ENCODE data around the gene SNIP1. TPM values are rescaled to one million over a fixed set of nuclear protein-coding genes. Genes with fewer than 3 reads are reported as not detected.

The SNIP1 gene, protein sequence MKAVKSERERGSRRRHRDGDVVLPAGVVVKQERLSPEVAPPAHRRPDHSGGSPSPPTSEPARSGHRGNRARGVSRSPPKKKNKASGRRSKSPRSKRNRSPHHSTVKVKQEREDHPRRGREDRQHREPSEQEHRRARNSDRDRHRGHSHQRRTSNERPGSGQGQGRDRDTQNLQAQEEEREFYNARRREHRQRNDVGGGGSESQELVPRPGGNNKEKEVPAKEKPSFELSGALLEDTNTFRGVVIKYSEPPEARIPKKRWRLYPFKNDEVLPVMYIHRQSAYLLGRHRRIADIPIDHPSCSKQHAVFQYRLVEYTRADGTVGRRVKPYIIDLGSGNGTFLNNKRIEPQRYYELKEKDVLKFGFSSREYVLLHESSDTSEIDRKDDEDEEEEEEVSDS
- 15.6 and 16.3 TPM in 2 replicates for total RNA-seq (ENCODE audit: low replicate concordance)

DNA sequence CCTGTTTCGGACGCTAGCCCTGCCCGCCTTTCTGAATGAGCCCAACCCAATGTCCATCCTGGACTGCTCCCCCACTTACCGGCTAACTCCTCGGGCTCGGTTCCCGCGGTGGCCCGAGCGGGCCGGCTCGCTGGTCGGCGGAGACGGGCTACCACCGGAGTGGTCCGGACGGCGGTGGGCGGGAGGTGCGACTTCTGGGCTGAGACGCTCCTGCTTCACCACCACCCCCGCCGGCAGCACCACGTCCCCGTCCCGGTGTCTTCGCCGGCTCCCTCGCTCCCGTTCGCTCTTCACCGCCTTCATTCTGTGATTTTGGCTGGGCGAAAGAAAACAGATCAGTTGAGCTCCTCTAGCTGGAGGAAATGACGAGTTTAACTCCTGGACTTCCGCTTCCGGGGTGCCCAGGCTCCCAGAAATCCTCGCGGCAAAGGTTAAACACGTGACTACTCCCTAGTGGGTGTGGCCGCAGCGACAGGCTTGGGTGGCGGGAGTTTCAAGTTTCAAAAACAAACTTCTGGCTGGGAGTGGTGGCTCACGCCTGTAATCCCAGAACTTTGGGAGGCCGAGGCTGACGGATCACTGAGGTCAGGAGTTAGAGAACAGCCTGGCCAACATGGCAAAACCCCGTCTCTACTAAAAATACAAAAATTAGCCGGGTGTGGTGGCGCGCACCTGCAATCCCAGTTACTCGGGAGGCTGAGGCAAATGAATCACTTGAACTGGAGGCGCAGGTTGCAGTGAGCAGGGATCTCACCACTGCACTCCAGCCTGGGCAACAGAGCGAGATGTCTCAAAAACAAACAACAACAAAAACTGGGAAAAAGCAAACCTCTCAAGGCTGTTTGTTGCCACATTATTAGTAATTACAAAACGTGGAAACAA, at the start of gene SNIP1:
Gene SNIP1, minus strand, starts transcription at position 367 of the 882 bp plus-strand sequence. Its CDS starts 64 bp downstream, at position 303.

DNA sequence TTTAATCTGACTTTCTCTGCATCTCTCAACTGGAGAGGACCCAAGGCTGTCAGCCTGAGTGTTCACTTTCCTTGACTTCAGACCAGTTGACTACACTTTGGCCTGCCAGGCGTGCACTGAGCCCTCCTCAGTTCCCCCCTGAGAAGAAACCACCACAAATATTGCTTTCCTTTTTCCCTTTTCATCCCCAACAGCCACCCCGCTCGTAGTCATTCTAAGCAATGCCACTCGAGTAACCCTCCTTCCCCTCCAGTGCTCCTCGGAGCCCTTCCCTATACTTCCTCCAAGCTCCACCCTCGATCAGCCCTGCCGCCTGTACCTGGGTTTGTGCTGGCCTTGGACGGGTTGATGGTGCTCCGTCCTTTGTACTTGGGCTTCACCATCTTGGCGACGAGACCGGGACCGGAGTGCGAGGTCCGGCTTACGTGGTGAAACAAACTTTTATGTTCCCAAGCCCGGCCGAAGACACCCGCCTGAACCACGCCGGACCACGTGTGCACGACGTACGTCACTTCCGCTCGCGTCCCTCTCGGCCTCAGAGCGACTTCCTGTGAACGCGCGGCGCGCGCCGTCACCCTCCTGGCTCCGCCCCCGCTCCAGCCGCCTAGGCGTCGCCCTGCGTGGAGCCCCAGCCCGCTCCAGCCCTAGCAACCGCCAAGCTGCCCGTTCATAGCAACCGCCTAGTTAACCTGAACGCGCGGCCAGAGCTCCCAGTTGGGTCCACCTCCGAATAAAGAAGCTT, 41.5 kb upstream of the SNIP1 start, which contains the start of gene GNL2:
Gene GNL2, minus strand, starts transcription at position 498 of the 742 bp plus-strand sequence. Its CDS starts 115 bp downstream, at position 383.

DNA sequence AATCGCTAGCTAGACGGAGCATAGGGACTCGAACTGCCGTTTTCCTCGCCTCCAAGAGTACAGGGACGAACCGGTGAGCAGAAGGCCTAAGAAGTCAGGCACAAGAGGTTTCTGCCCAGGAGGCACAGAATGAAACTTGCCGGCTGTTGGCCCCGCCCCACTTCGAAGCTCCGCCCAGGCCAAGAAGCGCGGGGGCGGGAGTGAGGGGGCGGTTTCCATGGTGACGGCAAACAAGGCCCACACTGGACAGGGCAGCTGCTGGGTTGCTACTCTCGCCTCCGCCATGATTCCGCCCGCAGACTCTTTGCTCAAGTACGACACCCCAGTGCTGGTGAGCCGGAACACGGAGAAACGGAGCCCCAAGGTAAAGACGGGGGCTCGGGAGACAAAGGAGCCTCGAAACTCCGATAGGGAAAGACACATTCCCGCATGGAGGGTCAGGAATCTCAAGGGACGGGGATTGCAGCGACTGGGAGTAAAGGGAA, 2.7 kb upstream of the SNIP1 start, which contains the start of gene DNALI1:
Gene DNALI1, plus strand, starts transcription at position 229 of the 485 bp plus-strand sequence. Its CDS starts 55 bp downstream, at position 284.

DNA sequence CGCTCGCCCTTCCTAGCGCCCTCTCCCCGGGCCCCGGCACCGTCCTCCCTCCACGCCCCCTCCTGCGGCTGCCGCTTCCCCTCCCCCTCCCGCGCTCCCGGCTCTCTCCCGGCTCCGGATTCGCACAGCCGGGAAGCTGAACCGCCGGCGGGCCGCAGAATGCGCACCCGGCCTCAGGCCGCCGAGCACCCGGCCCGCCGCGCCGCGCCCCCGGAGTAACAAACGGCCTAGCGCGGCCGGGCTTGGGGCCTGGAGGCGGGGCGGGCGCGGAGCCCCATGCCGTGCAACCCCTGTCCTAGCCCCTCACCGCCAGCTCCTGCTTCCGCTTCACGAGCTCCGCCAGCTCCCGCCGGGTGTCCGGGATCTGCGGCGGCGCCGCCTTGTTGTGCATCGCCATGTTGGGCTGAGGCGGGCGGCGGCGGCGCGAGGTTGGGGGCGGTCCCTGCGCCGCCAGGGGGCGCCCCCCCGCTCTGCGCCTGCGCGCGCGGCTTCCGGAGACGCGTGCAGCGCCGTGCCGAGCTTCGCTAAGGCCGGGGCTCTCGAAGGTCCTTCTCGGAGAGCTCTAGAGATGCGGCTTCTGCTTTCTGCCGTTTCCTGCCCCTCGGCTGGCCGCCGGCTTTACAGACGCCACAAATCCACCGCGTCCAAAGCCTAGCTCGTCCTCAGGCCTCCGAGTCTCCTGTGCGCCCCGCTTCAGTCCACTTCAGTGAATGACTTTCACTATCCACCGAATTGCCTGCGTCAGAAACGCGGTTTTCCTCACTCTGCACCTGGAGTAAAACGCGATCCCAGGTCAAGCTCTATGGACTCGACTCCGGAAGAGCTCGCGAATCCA, 39.5 kb downstream of the SNIP1 start, which contains the start of gene MEAF6:
Gene MEAF6, minus strand, starts transcription at position 417 of the 835 bp plus-strand sequence. Its CDS starts 20 bp downstream, at position 397.

Other genes with a start within 250 kb of the SNIP1 start
- 2.2 and 15.3 TPM in 2 replicates for gene ZC3H12A, start 79.7 kb downstream of the SNIP1 start, total RNA-seq (ENCODE audit: low replicate concordance)
- gene MEAF6, start 39.5 kb downstream of the SNIP1 start, total RNA-seq (ENCODE audit: low replicate concordance), result 25.0 and 31.5 TPM in 2 replicates
- gene DNALI1, start 2.6 kb upstream of the SNIP1 start, total RNA-seq (ENCODE audit: low replicate concordance), result 3.2 and 6.7 TPM in 2 replicates
- 56.4 and 97.3 TPM in 2 replicates for gene GNL2, start 41.6 kb upstream of the SNIP1 start, total RNA-seq (ENCODE audit: low replicate concordance)
- gene RSPO1, start 80.6 kb upstream of the SNIP1 start, total RNA-seq (ENCODE audit: low replicate concordance), result under 0.01 and 0.35 TPM in 2 replicates
- gene CDCA8, start 138.2 kb upstream of the SNIP1 start, total RNA-seq (ENCODE audit: low replicate concordance), result 0.23 and 1.9 TPM in 2 replicates
- not detected in 2 replicates for gene EPHA10, start 210.8 kb upstream of the SNIP1 start, total RNA-seq (ENCODE audit: low replicate concordance)
- 0.35 and 0.38 TPM in 2 replicates for gene MANEAL, start 239.6 kb upstream of the SNIP1 start, total RNA-seq (ENCODE audit: low replicate concordance)

All from smooth muscle cell of the coronary artery (primary cell).